EL (cell line): Measurements from ENCODE around the gene PIK3AP1.

Experiments used
- DNase-seq: peaks from one replicate; pipeline ENCODE4 v3.0.0-alpha.2; 2016

The PIK3AP1 gene

GRCh38 chr10:96608262-96608661, 112.1 kb downstream of the PIK3AP1 start:
- no peak for DNase-seq

DNA sequence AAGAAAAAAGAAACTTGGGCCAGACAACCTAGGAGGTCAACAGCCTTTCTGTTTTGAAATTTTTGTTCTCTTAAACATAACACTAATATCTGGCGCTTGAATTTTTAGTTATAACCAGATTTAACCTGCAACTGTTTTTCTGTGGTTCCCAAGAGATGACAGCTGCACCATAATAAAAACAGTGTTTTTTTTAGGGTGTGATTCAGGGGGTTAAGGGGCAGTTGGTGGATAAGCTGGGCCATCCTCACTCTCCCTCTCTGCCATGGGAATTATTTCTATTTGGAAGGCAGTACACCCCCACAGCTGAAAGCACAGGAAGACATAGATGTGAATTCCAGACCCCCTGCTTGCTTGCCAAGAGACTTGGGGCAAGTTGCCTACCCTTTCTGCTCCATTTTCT, 113.4 kb downstream of the PIK3AP1 start:
- DNase-seq: peak; percentile 21

- DNase-seq: peak; percentile 93
These were observed 114.1 kb downstream of the PIK3AP1 start for GRCh38 chr10:96606216-96606615.

GRCh38 chr10:96600337-96600736, 120.0 kb downstream of the PIK3AP1 start:
- no peak for DNase-seq

GRCh38 chr10:96598846-96599245, 121.5 kb downstream of the PIK3AP1 start:
- no peak for DNase-seq

DNA sequence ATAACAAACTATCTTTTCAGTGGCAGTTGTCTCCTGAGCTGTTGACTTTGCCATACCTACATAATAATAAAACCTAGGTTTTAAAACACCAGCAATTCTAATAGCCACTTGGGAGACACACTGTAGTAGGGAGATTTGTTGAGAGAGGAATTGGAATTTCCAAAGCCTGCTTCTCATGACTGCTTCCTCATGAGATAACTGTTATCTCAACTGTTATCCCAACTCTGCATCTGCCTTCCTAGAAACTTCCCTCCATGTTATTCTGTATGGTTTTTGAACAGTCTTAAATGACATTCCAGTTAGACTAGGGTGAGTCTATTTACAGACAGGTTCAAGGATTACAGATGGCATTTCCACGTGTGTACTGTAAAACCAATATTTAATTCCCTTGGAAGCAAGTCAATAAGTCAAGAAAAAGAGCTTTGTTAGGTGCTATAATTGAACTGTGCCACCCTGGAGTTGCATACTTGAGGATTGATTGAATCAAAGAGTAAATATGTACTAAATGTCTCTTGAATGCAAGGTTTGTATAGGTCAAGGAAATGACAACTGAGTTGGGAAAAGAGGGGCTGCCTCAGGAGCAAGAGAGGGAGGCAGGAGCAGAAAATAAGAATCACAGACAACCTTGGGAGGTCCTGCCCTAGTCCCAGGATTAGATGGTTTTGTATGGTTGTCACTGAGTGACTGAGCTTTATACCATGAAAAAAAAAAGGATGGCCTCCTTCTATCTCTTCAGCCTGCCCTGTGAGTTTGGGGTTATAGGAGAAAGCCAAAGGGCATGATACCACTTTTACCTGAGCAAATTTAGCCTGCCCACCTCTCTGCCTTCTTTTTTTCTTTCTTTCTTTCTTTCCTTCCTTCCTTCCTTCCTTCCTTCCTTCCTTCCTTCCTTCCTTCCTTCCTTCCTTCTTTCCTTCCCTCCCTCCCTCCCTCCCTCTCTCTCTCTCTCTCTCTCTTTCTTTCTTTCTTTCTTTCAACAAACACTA, 123.6 kb downstream of the PIK3AP1 start:
- DNase-seq: no peak

- DNase-seq: no peak
These were observed 124.6 kb downstream of the PIK3AP1 start for GRCh38 chr10:96595741-96596140.

DNA sequence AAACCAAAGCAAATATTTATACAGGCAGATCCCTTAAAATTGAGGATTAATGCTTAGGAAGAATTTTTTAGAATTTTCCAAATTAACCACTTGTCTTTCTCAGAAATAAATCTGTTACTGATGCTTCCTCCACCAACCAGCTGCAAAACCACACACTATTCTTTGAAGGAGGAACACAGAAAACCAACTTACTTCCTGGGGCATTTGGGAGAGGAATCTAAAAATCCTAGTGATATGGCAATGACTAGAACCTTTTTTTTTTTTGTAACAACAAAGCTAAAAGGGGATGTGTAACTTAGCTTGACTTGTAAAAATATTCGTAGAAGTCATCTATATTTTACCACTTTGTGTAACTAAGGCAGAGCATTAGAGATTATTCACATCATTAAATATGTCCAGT, 128.4 kb downstream of the PIK3AP1 start:
- DNase-seq: no peak

- peak; percentile 53 for DNase-seq
These were observed 131.5 kb downstream of the PIK3AP1 start for GRCh38 chr10:96588616-96589419.

GRCh38 chr10:96588060-96588554, 132.2 kb downstream of the PIK3AP1 start:
- no peak for DNase-seq

GRCh38 chr10:96587264-96588059, 132.9 kb downstream of the PIK3AP1 start:
- peak; percentile 84 for DNase-seq

DNA sequence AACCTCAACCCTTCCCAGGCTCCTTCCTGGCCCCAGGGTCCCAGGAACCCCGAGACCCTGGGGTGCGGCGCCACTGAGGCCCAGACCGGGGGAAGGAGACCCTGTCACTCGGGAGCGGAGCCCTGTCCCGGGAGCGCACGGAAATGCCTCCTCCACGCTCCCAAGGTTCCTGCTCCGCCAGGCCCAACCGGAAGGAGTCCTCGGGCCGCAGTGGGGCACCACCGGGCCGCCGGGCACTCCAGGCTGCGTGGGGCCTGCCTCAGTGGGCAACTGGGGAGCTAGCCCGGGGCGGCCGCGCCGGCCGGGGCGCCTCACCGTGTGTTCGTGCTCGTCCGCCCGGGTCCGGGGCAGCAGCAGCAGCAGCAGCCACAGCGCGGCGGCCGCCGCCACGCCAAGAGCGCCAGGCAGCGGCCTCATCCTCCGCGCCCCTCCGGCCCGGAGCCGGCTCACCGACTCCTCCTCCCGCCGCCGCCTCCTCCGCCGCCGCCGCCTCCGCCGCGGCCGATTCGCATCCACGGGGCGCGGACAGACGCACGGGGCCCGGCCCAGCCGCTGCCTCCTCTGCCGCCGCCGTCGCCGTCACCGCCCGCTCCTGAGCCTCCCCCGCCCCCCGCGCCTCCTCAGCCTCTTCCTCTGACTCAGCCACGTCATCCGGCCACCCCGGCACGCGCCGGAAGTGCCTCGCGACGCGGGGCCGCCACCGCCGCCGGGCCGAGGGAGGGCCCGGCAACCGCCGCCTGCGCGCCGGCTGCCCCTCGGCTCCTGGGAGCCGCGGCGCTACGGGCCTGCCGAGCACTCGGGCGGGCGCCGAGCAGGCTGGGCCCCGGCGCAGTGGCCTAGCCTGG, 133.7 kb downstream of the PIK3AP1 start, which contains the start of gene TM9SF3:
Gene TM9SF3 (minus strand): TSS at position 594 of the 845 bp plus-strand sequence. CDS start 177 bp downstream, at position 417.
- peak; percentile 93 for DNase-seq

GRCh38 chr10:96585736-96586418, 134.4 kb downstream of the PIK3AP1 start:
- no peak for DNase-seq

DNA sequence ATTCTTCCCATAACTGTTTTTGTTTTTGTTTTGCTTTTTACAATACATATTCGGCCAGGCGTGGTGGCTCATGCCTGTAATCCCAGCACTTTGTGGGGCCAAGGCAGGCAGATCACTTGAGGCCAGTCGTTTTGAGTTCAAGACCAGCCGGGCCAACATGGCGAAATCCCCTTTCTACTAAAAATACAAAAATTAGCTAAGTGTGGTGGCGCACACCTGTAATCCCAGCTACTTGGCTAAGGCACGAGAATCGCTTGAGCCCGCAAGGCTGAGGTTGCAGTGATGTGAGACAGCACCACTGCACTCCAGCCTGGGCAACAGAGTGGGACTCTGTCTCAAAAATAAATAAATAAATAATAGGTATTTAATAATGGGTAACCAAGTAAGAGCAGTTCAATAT, 135.8 kb downstream of the PIK3AP1 start:
- no peak for DNase-seq

GRCh38 chr10:96584035-96584434, 136.3 kb downstream of the PIK3AP1 start:
- DNase-seq: no peak

- no peak for DNase-seq
These were observed 141.2 kb downstream of the PIK3AP1 start for GRCh38 chr10:96579133-96579532.

DNA sequence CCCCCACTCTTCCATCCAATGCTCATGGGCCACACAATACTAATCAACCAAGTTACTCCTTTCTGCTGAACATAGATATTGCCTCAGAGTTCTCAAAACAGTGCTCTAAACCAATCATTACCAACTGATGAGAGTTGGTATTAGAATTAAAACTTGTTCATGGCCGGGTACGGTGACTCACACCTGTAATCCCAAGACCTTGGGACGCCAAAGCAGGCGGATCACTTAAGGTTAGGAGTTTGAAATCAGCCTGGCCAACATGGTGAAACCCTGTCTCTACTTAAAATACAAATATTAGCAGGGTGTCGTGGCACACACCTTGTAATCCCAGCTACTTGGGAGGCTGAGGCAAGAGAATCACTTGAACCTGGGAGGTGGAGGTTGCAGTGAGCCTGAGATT, 141.7 kb downstream of the PIK3AP1 start:
- no peak for DNase-seq

GRCh38 chr10:96578022-96578421, 142.3 kb downstream of the PIK3AP1 start:
- no peak for DNase-seq

GRCh38 chr10:96577069-96577468, 143.2 kb downstream of the PIK3AP1 start:
- DNase-seq: no peak

- no peak for DNase-seq
These were observed 143.9 kb downstream of the PIK3AP1 start for GRCh38 chr10:96576277-96576980.
